SK-N-SH (cell line): ENCODE data around the gene BNIPL. TPM values are rescaled to one million over a fixed set of nuclear protein-coding genes. Genes with fewer than 3 reads are reported as not detected.

Source experiments
- CTCF ChIA-PET: fragments of 300-600, 350-600 bp; formaldehyde crosslinking; extraction: SDS; loops from one replicate; lab custom pipeline; 2021; lab: Yijun Ruan, JAX
- POLR2A ChIA-PET: fragments of 350-600 bp; sonication (Branson Sonifier 250); formaldehyde crosslinking; extraction: SDS; loops from one replicate; lab custom pipeline; 2020; ENCODE audit warnings: antibody characterized with exemption, inconsistent platforms; lab: Yijun Ruan, JAX
- DNase-seq: peaks from one replicate; pipeline ENCODE4 v3.0.0; 2012
- H2AFZ ChIP-seq: fragments of 200-600 bp; sonication (generic); 2 replicates; pipeline ENCODE4 v1.8.1; 2016; ENCODE audit warnings: antibody characterized with exemption, mild to moderate bottlenecking, low read depth
- H3F3A ChIP-seq: fragments of 200-600 bp; sonication (generic); replicated peaks from 2 replicates; pipeline ENCODE3; 2016; ENCODE audit warnings: antibody characterized with exemption, mild to moderate bottlenecking; ENCODE audit not compliant: insufficient read depth
- H3K27ac ChIP-seq, 2 experiments: fragments of 200-500 bp in 1 of 2; fragments of 200-600 bp in 1 of 2; sonication (Bioruptor generic) in 1 of 2; sonication (generic), shearing (Covaris generic) in 1 of 2; 2 replicates each; pipeline versions ENCODE4 v1.5.1 to v1.6.1; 2014 to 2016; ENCODE audit warnings: low read depth in 2 of 2, inconsistent platforms in 1 of 2, low read length in 1 of 2, mild to moderate bottlenecking in 1 of 2, mixed read lengths in 1 of 2
- H3K27me3 ChIP-seq: fragments of 200-600 bp; sonication (generic), shearing (Covaris generic); 2 replicates; pipeline ENCODE4 v1.6.1; 2016; ENCODE audit warnings: mixed run types; ENCODE audit not compliant: insufficient read depth
- H3K36me3 ChIP-seq, 2 experiments: fragments of 200-500 bp in 1 of 2; fragments of 200-600 bp in 1 of 2; sonication (Bioruptor generic) in 1 of 2; sonication (generic) in 1 of 2; replicated peaks in 1 of 2; 2 replicates each; pipeline versions ENCODE3 to v1.5.1; 2014 to 2016; ENCODE audit warnings: low read length in 1 of 2, mild to moderate bottlenecking in 1 of 2; ENCODE audit not compliant: insufficient read depth in 2 of 2, control insufficient read depth in 1 of 2
- H3K4me1 ChIP-seq, 2 experiments: fragments of 200-500 bp in 1 of 2; fragments of 200-600 bp in 1 of 2; sonication (Bioruptor generic) in 1 of 2; sonication (generic), shearing (Covaris generic) in 1 of 2; 2 replicates each; pipeline versions ENCODE4 v1.5.1 to v1.6.1; 2014 to 2016; ENCODE audit warnings: low read depth in 1 of 2, low read length in 1 of 2, mixed run types in 1 of 2; ENCODE audit not compliant: insufficient read depth in 2 of 2, control insufficient read depth in 1 of 2
- H3K4me2 ChIP-seq: fragments of 200-600 bp; sonication (generic), shearing (Covaris generic); 2 replicates; pipeline ENCODE4 v1.6.1; 2017; ENCODE audit warnings: mixed run types
- H3K4me3 ChIP-seq, 2 experiments: fragments of 200-500 bp in 1 of 2; fragments of 200-600 bp in 1 of 2; sonication (Bioruptor generic) in 1 of 2; sonication (generic), shearing (Covaris generic) in 1 of 2; 2 replicates each; pipeline versions ENCODE4 v1.5.1 to v1.8.1; 2014 to 2016; ENCODE audit warnings: low read depth in 2 of 2, inconsistent platforms in 1 of 2, low read length in 1 of 2, mild to moderate bottlenecking in 1 of 2, mixed read lengths in 1 of 2, moderate library complexity in 1 of 2
- H3K79me2 ChIP-seq: fragments of 200-600 bp; sonication (generic); 2 replicates; pipeline ENCODE4 v1.8.1; 2017; ENCODE audit warnings: mild to moderate bottlenecking; ENCODE audit not compliant: insufficient read depth
- H3K9ac ChIP-seq: fragments of 200-600 bp; sonication (generic); 2 replicates; pipeline ENCODE4 v1.6.1; 2017; ENCODE audit warnings: mixed run types
- H3K9me2 ChIP-seq: fragments of 200-600 bp; sonication (generic); 2 replicates; pipeline ENCODE4 v1.6.1; 2017; ENCODE audit warnings: mixed run types
- H3K9me3 ChIP-seq: fragments of 200-600 bp; sonication (generic); 2 replicates; pipeline ENCODE4 v1.6.1; 2017; ENCODE audit warnings: mixed run types, mild to moderate bottlenecking, moderate library complexity
- H4K20me1 ChIP-seq: fragments of 200-600 bp; sonication (generic); 2 replicates; pipeline ENCODE4 v1.6.1; 2017; ENCODE audit warnings: mild to moderate bottlenecking, mixed run types; ENCODE audit not compliant: insufficient read depth
- EZH2phosphoT487 ChIP-seq: fragments of 200-600 bp; sonication (generic); IDR thresholded peaks from 2 replicates; pipeline ENCODE4 v1.6.1; 2017; ENCODE audit warnings: low read depth, mixed run types, mild to moderate bottlenecking, antibody characterized with exemption, moderate library complexity, borderline replicate concordance
- FOSL2 ChIP-seq: IDR thresholded peaks from 2 replicates; pipeline ENCODE4 v1.4.0; 2012; ENCODE audit warnings: low read depth, mild to moderate bottlenecking, moderate library complexity, borderline replicate concordance
- GABPA ChIP-seq: IDR thresholded peaks from 2 replicates; pipeline ENCODE4 v1.4.0; 2012; ENCODE audit warnings: low read depth, mild to moderate bottlenecking
- GATA2 ChIP-seq: sonication (generic); formaldehyde crosslinking; IDR thresholded peaks from 2 replicates; pipeline ENCODE4 v1.5.0; 2020; ENCODE audit warnings: mild to moderate bottlenecking, missing genetic modification reagents
- MXI1 ChIP-seq: IDR thresholded peaks from 2 replicates; pipeline ENCODE4 v1.6.1; 2012; ENCODE audit warnings: mild to moderate bottlenecking, low read depth, low read length, improper control_type of control experiment
- NFIC ChIP-seq: IDR thresholded peaks from 2 replicates; pipeline ENCODE4 v1.4.0; 2012; ENCODE audit warnings: borderline replicate concordance
- RCOR1 ChIP-seq: fragments of 150-350 bp; IDR thresholded peaks from 2 replicates; pipeline ENCODE4 v1.6.1; 2017; ENCODE audit warnings: antibody characterized with exemption, low read length
- REST ChIP-seq: IDR thresholded peaks from 2 replicates; pipeline ENCODE4 v1.6.1; 2012; ENCODE audit warnings: mild to moderate bottlenecking, low read depth, low read length, moderate library complexity
- SIN3A ChIP-seq: IDR thresholded peaks from 2 replicates; pipeline ENCODE4 v1.6.1; 2012; ENCODE audit warnings: low read depth, mild to moderate bottlenecking, low read length, moderate library complexity, borderline replicate concordance
- SMC3 ChIP-seq: IDR thresholded peaks from 2 replicates; pipeline ENCODE4 v1.6.1; 2012; ENCODE audit warnings: low read depth, low read length, improper control_type of control experiment
- TAF1 ChIP-seq: IDR thresholded peaks from 2 replicates; pipeline ENCODE4 v1.6.1; 2012; ENCODE audit warnings: low read depth, mild to moderate bottlenecking, low read length, moderate library complexity, borderline replicate concordance
- TCF12 ChIP-seq: IDR thresholded peaks from 2 replicates; pipeline ENCODE4 v1.4.0; 2012
- USF2 ChIP-seq: fragments of 150-350 bp; IDR thresholded peaks from 2 replicates; pipeline ENCODE4 v1.6.1; 2017; ENCODE audit warnings: antibody characterized with exemption, low read length, low read depth, borderline replicate concordance
- ZBTB33 ChIP-seq: IDR thresholded peaks from 2 replicates; pipeline ENCODE4 v1.4.0; 2012; ENCODE audit warnings: low read depth, borderline replicate concordance
- WGBS: methylation state at CpG from one replicate; pipeline ENCODE4 v1.1.6; 2017; ENCODE audit warnings: low lambda C conversion rate; 5-methylcytosine and 5-hydroxymethylcytosine counted together
- polyA plus RNA-seq, 3 experiments: library from polyadenylated mRNA; depleted of rRNA; stranded (reverse); fragments of >200 nt; gene quantifications; 2 replicates each; pipeline ENCODE4 v1.2.3, GENCODE V29; 2012
- TF ChIP-seq, protein P1 (sequence below): IDR thresholded peaks from 2 replicates; pipeline ENCODE4; 2012

Gene BNIPL
- polyA plus RNA-seq, 1 of the 3 experiments (the other 2 are of a cell fraction), result 0.12 TPM

- TF ChIP-seq REST (no peak), GABPA (no peak), TCF12 (peak; percentile 99), TAF1 (peak; percentile 84)
- TF ChIP-seq, all 33 proteins: peak for 14
These were observed 23.7 kb downstream of the BNIPL start, which contains the start of gene MLLT11 (continued) for GRCh38 chr1:151060007-151060656.

DNA sequence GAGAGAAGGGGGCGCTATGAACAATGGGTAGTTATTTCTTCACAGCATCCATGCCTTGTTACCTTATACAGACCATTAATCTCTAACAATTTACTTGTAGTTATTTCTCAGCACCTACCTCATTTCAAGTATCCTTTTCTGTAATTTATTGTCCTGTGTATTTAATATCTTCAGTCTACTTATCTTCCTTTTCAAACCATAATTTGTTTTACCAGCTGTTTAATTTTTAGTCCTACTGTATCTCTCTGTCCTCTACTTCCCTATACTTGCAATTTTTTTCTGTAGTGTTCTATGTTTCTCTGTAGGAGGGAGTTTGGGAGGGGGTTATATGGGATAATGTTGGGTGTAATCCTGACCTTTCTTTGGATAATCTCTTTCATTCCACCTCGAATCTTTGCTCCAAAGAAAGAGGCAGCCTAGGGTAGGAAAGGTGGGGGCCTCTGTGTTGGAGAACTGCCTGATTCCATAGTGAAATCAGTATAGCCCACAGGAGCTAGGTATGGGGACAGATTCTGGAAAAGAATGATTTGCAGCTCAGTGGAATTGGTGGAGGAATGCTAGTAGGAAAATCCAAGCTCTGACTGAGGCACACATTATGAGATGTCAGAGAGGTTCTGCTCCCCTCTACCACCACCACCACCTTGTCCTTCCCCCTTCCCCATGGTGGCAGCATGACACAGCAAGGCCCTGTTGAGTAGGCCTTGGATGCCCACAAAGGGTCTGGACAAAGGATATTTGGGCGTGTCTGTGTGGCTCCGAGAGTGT lies 24.5 kb downstream of the BNIPL start:
- peak overlapping the region; percentile 99 for H3K27ac ChIP-seq
- DNase-seq, result peak; percentile 35
- peak overlapping the region; percentile 91 for H3K4me2 ChIP-seq
- POLR2A ChIA-PET, result interaction anchor here (0.9 to 2.0 kb wide), 4 partner anchors 10 to 81 kb away, joined by 3 to 9 read pairs (median 4); partner anchors contain the start of gene MINDY1
- peaks cover 21 to 32% of the 10 kb centered on the region in 2 experiments for H3K4me1 ChIP-seq
- H3F3A ChIP-seq, result peaks cover 27% of the 10 kb centered on the region
- H3K9me3 ChIP-seq, result no peaks in the 10 kb centered on the region
- CTCF ChIA-PET, result interaction anchor here (1.0 to 7.4 kb wide), 9 partner anchors 11 to 88 kb away, joined by 3 to 67 read pairs (median 9); partner anchors contain the start of genes C1orf56, GABPB2 and MINDY1
- H3K9me2 ChIP-seq, result no peaks in the 10 kb centered on the region
- H3K4me3 ChIP-seq, result peak overlapping the region; percentile 79 to 81
- no peaks in the 10 kb centered on the region for H3K27me3 ChIP-seq
- H3K36me3 ChIP-seq, result peaks cover 10 to 19% of the 10 kb centered on the region in 2 experiments
- peaks cover 47% of the 10 kb centered on the region for H4K20me1 ChIP-seq
- peaks cover 100% of the 10 kb centered on the region for H3K79me2 ChIP-seq
- H3K9ac ChIP-seq, result peak overlapping the region; percentile 93
- 3% methylated on average over 4 of the region's 4 CpGs for WGBS
- peak overlapping the region; percentile 83 for H2AFZ ChIP-seq
- TF ChIP-seq REST, result no peak
- TF ChIP-seq ZBTB33, result no peak
- no peak for TF ChIP-seq NFIC
- TF ChIP-seq USF2, result no peak
- TF ChIP-seq MXI1, result no peak; the same call in 1 of the 2 replicates
- no peak for TF ChIP-seq RCOR1
- TF ChIP-seq GATA2 (CRISPR knock-in tag), result 0 out of 2 replicates have a peak, but pooled peaks have one; percentile 36
- TF ChIP-seq FOSL2, result no peak
- no peak for TF ChIP-seq SMC3
- no peak for TF ChIP-seq EZH2phosphoT487
- TF ChIP-seq SIN3A, result no peak
- TF ChIP-seq, protein P1, sequence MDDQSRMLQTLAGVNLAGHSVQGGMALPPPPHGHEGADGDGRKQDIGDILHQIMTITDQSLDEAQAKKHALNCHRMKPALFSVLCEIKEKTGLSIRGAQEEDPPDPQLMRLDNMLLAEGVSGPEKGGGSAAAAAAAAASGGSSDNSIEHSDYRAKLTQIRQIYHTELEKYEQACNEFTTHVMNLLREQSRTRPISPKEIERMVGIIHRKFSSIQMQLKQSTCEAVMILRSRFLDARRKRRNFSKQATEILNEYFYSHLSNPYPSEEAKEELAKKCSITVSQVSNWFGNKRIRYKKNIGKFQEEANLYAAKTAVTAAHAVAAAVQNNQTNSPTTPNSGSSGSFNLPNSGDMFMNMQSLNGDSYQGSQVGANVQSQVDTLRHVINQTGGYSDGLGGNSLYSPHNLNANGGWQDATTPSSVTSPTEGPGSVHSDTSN, result no peak
- no peak for TF ChIP-seq TAF1
